ENCODE measurements around the gene SASH1.

SASH1 gene

GRCh38 chr6:148342350-148343046 lies at the start of gene SASH1:
Gene SASH1 (plus strand): TSS chr6:148342838. CDS start chr6:148343068, 230 bp downstream.
- peak; percentile 43 to 76 for DNase-seq

- no peak for DNase-seq
Observed at GRCh38 chr6:148293181-148293995, 49.2 kb upstream of the SASH1 start.

- no peak for DNase-seq
Observed at GRCh38 chr6:148294059-148294458, 48.6 kb upstream of the SASH1 start.

GRCh38 chr6:148295261-148295887 lies 47.3 kb upstream of the SASH1 start:
- no peak for DNase-seq

GRCh38 chr6:148296771-148297170 lies 45.9 kb upstream of the SASH1 start:
- no peak for DNase-seq

- no peak for DNase-seq
Observed at GRCh38 chr6:148298683-148299082, 44.0 kb upstream of the SASH1 start.

- no peak for DNase-seq
Observed at GRCh38 chr6:148303616-148304015, 39.0 kb upstream of the SASH1 start.

GRCh38 chr6:148304976-148305375 lies 37.7 kb upstream of the SASH1 start:
- DNase-seq: no peak

- DNase-seq: no peak
Observed at GRCh38 chr6:148306286-148306685, 36.4 kb upstream of the SASH1 start.

- DNase-seq: peak in 1 of 2 experiments; percentile 15
Observed at GRCh38 chr6:148307405-148307804, 35.2 kb upstream of the SASH1 start.

GRCh38 chr6:148309301-148309700 lies 33.3 kb upstream of the SASH1 start:
- DNase-seq: no peak

- no peak for DNase-seq
Observed at GRCh38 chr6:148311966-148312669, 30.5 kb upstream of the SASH1 start.

- no peak for DNase-seq
Observed at GRCh38 chr6:148313488-148313887, 29.1 kb upstream of the SASH1 start.

- peak; percentile 23 to 73 for DNase-seq
Observed at GRCh38 chr6:148316308-148316707, 26.3 kb upstream of the SASH1 start.

GRCh38 chr6:148317051-148317450 lies 25.6 kb upstream of the SASH1 start:
- no peak for DNase-seq

- no peak for DNase-seq
Observed at GRCh38 chr6:148317739-148318138, 24.9 kb upstream of the SASH1 start.

- no peak for DNase-seq
Observed at GRCh38 chr6:148322704-148323103, 19.9 kb upstream of the SASH1 start.

- no peak for DNase-seq
Observed at GRCh38 chr6:148323344-148323743, 19.3 kb upstream of the SASH1 start.

GRCh38 chr6:148324297-148324985 lies 18.2 kb upstream of the SASH1 start:
- DNase-seq: no peak

- DNase-seq: no peak
Observed at GRCh38 chr6:148325316-148326068, 17.1 kb upstream of the SASH1 start.

GRCh38 chr6:148328876-148329555 lies 13.6 kb upstream of the SASH1 start:
- DNase-seq: no peak
